Gastroesophageal sphincter (tissue), 4 donors: ENCODE data around the gene APOL3. TPM values are rescaled to one million over a fixed set of nuclear protein-coding genes. Genes with fewer than 3 reads are reported as not detected.
"Not testable (repeated sequence)": the region's sequence is repeated elsewhere in the genome, so short reads cannot be mapped to it uniquely, and the experiment has no call there.

Experiments
- ATAC-seq: fragments of 150-250 bp; one replicate; pipeline ENCODE4 v1.9.1; 2016; ENCODE audit warnings: mild to moderate bottlenecking, moderate library complexity
- H3K27ac ChIP-seq, 4 donors: fragments of 200-600 bp; sonication (generic) in 3 of 4; 1 replicate in 3 of 4; 2 replicates in 1 of 4; pipeline ENCODE4 v1.5.1; 2016 to 2019
- H3K27me3 ChIP-seq: fragments of 200-600 bp; sonication (generic); one replicate; pipeline ENCODE4 v1.5.1; 2019
- H3K36me3 ChIP-seq, 2 donors: fragments of 200-600 bp; sonication (generic); one replicate each; pipeline ENCODE4 v1.5.1; 2019; ENCODE audit warnings: control low read depth in 1 of 2
- H3K4me1 ChIP-seq, 3 donors: fragments of 200-600 bp; sonication (generic); 1 replicate in 2 of 3; 2 replicates in 1 of 3; pipeline ENCODE4 v1.5.1; 2016 to 2019; ENCODE audit warnings: control low read depth in 2 of 3
- H3K4me3 ChIP-seq, 2 donors: fragments of 200-600 bp; sonication (generic); one replicate each; pipeline ENCODE4 v1.5.1; 2019; ENCODE audit warnings: mild to moderate bottlenecking in 1 of 2, moderate library complexity in 1 of 2
- H3K9me3 ChIP-seq, 3 donors: fragments of 200-600 bp; sonication (generic); one replicate each; pipeline ENCODE4 v1.5.1; 2017 to 2019; ENCODE audit warnings: control low read depth in 2 of 3
- EP300 ChIP-seq: sonication (generic); formaldehyde crosslinking; IDR thresholded peaks from one replicate; pipeline ENCODE4 v1.6.1; 2017; ENCODE audit warnings: antibody characterized with exemption, mild to moderate bottlenecking
- POLR2A ChIP-seq, 2 donors: fragments of 450-650 bp; IDR thresholded peaks; one replicate each; pipeline ENCODE4 v1.6.1; 2017; ENCODE audit warnings: antibody characterized with exemption in 2 of 2, mild to moderate bottlenecking in 2 of 2, moderate library complexity in 1 of 2
- POLR2AphosphoS5 ChIP-seq: sonication (generic); formaldehyde crosslinking; IDR thresholded peaks from one replicate; pipeline ENCODE4 v1.6.1; 2017; ENCODE audit warnings: antibody characterized with exemption
- WGBS, 2 donors: methylation state at CpG; one replicate each; pipeline ENCODE4 v1.1.5; 2018; ENCODE audit warnings: low coverage in 1 of 2; 5-methylcytosine and 5-hydroxymethylcytosine counted together
- total RNA-seq, 4 donors: library from RNA; depleted of rRNA; stranded (reverse); fragments of >200 nt; gene quantifications; one replicate each; pipeline ENCODE4 v1.1.0, GENCODE V29; 2016
- TF ChIP-seq, protein P1 (sequence below), 4 experiments: fragments of 200-600 bp in 2 of 4; fragments of 450-650 bp in 2 of 4; sonication (generic) in 1 of 4; IDR thresholded peaks; one replicate each; pipeline ENCODE4 v1.5.1; 2017 to 2019; ENCODE audit warnings: antibody characterized with exemption in 4 of 4, mild to moderate bottlenecking in 2 of 4, moderate library complexity in 2 of 4

The APOL3 gene
- total RNA-seq, 4 donors from 2014 or later: 35.5 to 80.5 (median 41.6) TPM

DNA sequence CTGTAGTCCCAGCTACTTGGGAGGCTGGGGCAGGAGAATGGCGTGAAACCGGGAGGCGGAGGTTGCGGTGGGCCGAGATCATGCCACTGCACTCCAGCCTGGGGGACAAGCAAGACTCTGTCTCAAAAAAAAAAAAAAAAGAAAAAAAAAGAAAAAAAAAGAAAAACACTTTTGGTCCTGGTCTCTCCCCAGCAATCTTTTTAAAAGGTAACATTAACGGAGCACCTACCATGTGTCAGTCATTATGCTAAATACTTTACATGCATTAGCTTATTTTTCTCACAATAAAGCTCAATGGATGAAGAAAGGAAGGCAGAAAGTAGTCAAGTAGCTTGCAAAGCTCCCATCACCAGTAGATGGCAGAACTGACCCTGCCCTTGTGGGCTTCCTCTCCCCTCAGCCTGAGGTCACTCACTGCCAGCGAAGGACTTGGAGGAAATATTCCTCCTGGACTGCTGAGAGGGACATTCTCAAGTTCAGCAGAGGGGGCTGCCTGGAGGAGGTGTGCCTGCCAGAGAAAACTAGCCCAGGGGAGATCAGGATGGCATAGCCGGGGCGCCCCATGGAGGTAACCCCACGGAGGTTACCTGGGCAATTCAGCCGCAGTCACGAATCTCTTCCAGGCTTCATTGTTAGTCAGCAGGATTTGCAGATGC, 15.5 kb downstream of the APOL3 start:
- H3K36me3 ChIP-seq: peaks cover 0 to 76% of the 10 kb centered on the region in 2 donors
- peak; percentile 81 for ATAC-seq
- H3K4me1 ChIP-seq: peaks cover 0 to 46% (median 11%) of the 10 kb centered on the region in 3 donors
- no peaks in the 10 kb centered on the region for H3K9me3 ChIP-seq
- H3K27ac ChIP-seq: peak overlapping the region in 3 of 4 donors; percentile 12 to 44 (median 27)
- no peaks in the 10 kb centered on the region for H3K27me3 ChIP-seq
- peak; percentile 16 for TF ChIP-seq POLR2AphosphoS5
- TF ChIP-seq, protein P1, sequence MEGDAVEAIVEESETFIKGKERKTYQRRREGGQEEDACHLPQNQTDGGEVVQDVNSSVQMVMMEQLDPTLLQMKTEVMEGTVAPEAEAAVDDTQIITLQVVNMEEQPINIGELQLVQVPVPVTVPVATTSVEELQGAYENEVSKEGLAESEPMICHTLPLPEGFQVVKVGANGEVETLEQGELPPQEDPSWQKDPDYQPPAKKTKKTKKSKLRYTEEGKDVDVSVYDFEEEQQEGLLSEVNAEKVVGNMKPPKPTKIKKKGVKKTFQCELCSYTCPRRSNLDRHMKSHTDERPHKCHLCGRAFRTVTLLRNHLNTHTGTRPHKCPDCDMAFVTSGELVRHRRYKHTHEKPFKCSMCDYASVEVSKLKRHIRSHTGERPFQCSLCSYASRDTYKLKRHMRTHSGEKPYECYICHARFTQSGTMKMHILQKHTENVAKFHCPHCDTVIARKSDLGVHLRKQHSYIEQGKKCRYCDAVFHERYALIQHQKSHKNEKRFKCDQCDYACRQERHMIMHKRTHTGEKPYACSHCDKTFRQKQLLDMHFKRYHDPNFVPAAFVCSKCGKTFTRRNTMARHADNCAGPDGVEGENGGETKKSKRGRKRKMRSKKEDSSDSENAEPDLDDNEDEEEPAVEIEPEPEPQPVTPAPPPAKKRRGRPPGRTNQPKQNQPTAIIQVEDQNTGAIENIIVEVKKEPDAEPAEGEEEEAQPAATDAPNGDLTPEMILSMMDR (IDR thresholded peaks at IDR 0.05): peak; percentile 77 to 86 (median 82)
- no peak for TF ChIP-seq POLR2A (IDR thresholded peaks at IDR 0.05)
- no peak overlapping the region for H3K4me3 ChIP-seq
- 40 to 45% methylated on average over 2 to 5 of the region's 12 CpGs for WGBS, 2 donors

DNA sequence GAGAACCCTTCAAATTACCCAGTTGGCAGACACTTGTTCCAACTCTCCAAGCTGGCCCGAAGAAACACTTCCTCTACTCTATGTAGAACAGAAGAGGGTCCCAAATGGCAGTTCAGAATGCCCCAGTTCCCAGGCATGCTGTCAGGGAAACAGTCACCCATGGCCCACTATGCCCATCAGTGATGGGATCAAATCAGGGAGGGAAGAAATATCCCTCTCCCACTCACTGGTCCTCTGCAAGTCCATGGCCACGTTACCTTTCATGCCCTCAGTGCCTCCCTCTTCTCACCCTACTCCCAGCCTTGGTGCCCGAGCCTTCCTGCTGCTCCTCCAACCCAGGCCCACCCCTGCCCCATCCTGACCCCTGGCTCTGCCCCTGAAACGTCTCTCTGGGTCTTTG, 16.6 kb downstream of the APOL3 start:
- ATAC-seq: no peak
- Histone ChIP-seq H3K36me3 (peaks cover 0 to 71% of the 10 kb centered on the region in 2 donors), H3K4me3 (no peak overlapping the region), H3K9me3 (no peaks in the 10 kb centered on the region), H3K27ac (no peak overlapping the region), H3K4me1 (peaks cover 0 to 35% (median 6%) of the 10 kb centered on the region in 3 donors), H3K27me3 (no peaks in the 10 kb centered on the region)
- TF ChIP-seq, protein P1 (IDR thresholded peaks at IDR 0.05): no peak
- TF ChIP-seq EP300 (no peak), POLR2AphosphoS5 (no peak), POLR2A (IDR thresholded peaks at IDR 0.05) (no peak)
- 40 to 83% methylated on average over 2 of the region's 4 CpGs for WGBS, 2 donors

DNA sequence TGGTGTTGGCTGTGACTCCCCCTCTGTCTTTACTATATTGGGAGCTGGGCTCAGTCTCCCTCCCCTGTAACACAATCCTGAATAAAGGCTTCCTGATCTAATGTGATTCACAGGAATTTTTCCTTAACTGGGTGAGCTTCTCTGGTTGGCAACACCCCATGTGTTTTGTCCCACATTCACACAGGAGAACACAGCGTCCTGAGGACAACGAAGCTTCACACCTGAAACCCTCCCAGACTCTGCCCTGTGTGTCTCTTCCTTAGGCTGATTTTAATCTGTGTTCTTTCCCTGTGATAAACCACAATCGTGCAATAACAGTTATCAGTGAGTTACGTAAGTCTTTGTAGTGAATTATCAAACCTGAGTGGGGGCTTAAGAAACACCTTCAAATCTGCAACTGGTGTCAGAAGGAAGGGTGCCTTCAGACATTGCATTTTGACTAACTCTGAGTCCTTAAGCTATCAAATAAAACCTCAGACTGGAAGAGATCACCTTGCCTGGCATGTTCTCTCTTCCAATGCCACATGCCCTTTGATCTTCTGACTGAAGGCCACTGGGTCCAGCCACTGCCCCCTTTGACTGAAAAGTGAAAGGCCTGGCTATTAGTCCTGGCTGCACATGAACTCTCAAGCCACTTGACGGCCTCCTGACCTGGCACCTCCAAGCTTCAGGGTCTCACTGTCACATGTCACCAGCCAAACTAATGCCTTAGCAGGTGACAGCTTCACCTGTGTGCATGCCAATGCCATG, 17.3 kb downstream of the APOL3 start:
- no peaks in the 10 kb centered on the region for H3K27me3 ChIP-seq
- no peaks in the 10 kb centered on the region for H3K9me3 ChIP-seq
- 69 to 100% methylated on average over 2 to 4 of the region's 5 CpGs for WGBS, 2 donors
- peaks cover 0 to 64% of the 10 kb centered on the region in 2 donors for H3K36me3 ChIP-seq
- TF ChIP-seq, protein P1 (IDR thresholded peaks at IDR 0.05): no peak
- TF ChIP-seq EP300 (no peak), POLR2A (IDR thresholded peaks at IDR 0.05) (no peak), POLR2AphosphoS5 (no peak)
- no peak overlapping the region for H3K27ac ChIP-seq
- H3K4me1 ChIP-seq: peaks cover 0 to 28% (median 6%) of the 10 kb centered on the region in 3 donors
- ATAC-seq: no peak
- H3K4me3 ChIP-seq: no peak overlapping the region

DNA sequence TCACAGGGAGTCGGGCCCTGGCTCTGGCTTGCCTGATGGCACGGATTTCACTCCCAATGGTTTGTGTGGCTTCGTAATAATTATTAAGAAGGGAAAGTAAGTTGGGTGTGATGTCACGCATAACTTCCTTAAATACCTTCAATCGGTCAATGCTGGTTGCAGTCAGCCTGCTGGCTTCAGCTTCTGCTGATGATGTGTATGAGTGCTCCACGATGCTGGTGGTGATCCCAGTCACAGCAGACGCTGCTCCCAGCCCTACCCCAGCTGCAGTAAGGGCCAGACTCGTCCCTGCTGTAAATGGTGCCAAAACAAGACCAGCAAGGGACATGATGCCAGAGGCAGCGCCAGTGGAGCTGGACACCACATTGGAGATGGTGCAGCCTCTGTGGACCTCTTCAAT, 19.1 kb downstream of the APOL3 start:
- Histone ChIP-seq H3K27me3 (no peaks in the 10 kb centered on the region), H3K36me3 (peaks cover 0 to 50% of the 10 kb centered on the region in 2 donors), H3K4me1 (peaks cover 0 to 12% (median 3%) of the 10 kb centered on the region in 3 donors), H3K9me3 (no peaks in the 10 kb centered on the region), H3K4me3 (no peak overlapping the region), H3K27ac (no peak overlapping the region)
- TF ChIP-seq POLR2A (IDR thresholded peaks at IDR 0.05) (no peak), POLR2AphosphoS5 (no peak), EP300 (no peak)
- TF ChIP-seq, protein P1 (IDR thresholded peaks at IDR 0.05): no peak
- 94% methylated on average over 5 of the region's 9 CpGs; no CpG with 5 or more reads in 1 of the 2 donors for WGBS, 2 donors
- ATAC-seq: no peak

DNA sequence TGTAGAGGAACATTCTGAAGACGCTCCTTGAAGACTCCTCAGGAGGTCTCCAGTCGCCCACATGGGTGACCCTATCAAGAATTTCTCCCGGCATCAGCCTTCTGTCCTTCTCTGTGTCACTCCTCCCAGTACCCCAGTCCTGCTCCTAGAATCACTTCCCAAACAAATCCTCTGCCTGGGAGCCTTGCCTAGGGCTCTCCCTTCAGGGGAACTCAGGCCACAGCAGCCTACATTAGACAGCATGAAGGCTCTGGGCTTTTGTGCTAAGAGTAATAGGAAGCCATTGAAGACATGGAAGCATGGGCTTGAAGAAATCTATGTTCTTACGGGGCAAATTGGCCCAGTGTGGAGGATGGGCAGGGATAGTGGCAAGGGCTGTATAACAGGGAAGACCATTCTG, 21.8 kb downstream of the APOL3 start:
- H3K36me3 ChIP-seq: peaks cover 0 to 39% of the 10 kb centered on the region in 2 donors
- H3K9me3 ChIP-seq, H3K27me3 ChIP-seq, H3K4me3 ChIP-seq, ATAC-seq, H3K4me1 ChIP-seq, H3K27ac ChIP-seq: not testable (repeated sequence)
- WGBS, 2 donors: 71% methylated on average over 1 of the region's 4 CpGs; no CpG with 5 or more reads in 1 of the 2 donors
